ENCODE data around the gene RAB11FIP5.

DNA sequence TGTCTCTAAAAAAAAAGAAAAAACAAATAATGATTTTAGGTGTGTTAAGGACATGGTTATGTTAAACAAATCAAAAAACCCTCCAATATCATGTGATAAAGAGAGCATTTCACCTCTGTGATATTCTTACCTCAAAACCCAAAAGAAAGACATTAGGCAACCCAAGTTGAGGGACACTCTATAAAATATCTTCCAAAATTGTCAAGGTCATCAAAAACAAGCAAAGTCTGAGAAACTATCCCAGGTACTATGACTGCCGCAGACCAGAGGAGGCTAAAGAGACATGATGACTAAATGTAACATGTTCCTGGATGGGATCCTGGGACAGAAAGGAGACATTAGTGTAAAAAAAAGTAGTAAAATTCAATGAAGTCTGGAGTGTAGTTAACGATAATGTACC, 45.7 kb downstream of the RAB11FIP5 start:
- TF ChIP-seq, protein P1, sequence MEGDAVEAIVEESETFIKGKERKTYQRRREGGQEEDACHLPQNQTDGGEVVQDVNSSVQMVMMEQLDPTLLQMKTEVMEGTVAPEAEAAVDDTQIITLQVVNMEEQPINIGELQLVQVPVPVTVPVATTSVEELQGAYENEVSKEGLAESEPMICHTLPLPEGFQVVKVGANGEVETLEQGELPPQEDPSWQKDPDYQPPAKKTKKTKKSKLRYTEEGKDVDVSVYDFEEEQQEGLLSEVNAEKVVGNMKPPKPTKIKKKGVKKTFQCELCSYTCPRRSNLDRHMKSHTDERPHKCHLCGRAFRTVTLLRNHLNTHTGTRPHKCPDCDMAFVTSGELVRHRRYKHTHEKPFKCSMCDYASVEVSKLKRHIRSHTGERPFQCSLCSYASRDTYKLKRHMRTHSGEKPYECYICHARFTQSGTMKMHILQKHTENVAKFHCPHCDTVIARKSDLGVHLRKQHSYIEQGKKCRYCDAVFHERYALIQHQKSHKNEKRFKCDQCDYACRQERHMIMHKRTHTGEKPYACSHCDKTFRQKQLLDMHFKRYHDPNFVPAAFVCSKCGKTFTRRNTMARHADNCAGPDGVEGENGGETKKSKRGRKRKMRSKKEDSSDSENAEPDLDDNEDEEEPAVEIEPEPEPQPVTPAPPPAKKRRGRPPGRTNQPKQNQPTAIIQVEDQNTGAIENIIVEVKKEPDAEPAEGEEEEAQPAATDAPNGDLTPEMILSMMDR (IDR thresholded peaks at IDR 0.05; ENCODE audit: insufficient read depth, low read length, poor library complexity, severe bottlenecking), result no peak
- no peak for TF ChIP-seq EZH2phosphoT487 (conservative IDR thresholded peaks at IDR 0.05; ENCODE audit: low read length)
